GM15510 (cell line): ENCODE results near the gene PFN3.

Experiments
- POLR2A ChIP-seq: IDR thresholded peaks from 3 replicates; pipeline ENCODE4 v1.6.1; 2011; ENCODE audit warnings: borderline replicate concordance; ENCODE audit not compliant: insufficient read length; ENCODE audit errors: extremely low read depth

PFN3 gene

DNA sequence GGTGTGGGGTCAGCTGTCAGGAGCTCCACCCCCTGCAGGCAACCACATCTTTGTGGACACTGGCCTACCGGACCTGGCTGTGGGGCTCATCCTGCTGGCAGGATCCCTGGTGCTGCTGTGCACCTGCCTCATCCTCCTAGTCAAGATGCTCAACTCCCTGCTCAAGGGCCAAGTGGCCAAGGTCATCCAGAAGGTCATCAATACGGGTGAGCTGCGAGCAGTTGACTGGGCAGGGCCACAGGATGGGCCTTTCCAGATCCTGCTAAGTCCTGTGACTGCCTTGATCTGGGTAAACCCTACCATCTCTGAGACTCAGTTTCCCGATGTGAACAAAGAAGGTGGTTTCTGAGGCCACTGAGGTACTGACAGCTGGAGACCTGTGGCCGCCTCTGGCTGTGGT, 6.5 kb downstream of the PFN3 start:
- TF ChIP-seq POLR2A: no peak

DNA sequence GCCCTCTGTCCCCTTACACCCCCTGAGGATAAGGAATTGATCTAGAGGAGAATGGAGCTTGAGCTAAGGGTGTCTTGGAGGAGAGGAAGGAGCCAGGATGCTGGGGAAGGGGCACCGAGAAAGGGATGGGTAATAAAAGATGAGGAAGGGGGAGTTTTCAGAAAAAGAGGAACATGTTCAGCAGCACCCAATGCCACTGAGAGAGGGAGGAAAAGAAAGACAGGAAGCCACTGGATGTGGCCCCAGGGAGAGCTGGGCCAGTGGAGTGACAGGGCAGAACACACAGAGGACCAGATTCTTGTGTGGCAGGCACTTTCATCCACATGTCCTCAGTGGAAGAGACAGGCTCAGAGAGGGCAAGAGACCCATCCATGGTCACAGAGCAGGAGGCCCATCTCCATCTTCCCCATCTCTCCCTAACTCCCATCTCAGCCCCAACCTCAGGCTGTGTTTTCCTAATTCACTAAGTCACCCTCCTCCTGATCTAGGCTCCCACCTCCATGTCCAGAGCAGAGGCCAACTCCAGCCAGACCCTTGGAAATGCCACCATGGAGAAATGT, 7.2 kb downstream of the PFN3 start:
- TF ChIP-seq POLR2A: no peak

DNA sequence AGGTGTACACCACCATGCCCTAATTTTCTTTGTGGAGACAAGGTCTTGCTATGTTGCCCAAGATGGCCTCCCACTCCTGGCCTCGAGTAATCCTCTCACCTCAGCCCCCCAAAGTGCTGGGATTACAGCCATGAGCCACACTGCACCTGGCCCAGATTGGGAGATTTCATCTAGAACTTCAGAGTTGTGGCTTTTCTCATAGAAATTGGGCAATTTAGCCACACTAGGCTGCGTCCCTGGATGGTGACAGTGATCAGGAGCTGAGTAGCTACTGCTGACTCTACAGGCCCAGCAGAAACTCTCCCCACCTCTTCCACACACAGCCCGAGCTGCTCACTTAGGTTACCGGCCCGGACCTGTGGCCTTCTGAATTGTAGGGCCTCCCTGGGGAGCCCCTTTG, 7.7 kb downstream of the PFN3 start:
- no peak for TF ChIP-seq POLR2A

DNA sequence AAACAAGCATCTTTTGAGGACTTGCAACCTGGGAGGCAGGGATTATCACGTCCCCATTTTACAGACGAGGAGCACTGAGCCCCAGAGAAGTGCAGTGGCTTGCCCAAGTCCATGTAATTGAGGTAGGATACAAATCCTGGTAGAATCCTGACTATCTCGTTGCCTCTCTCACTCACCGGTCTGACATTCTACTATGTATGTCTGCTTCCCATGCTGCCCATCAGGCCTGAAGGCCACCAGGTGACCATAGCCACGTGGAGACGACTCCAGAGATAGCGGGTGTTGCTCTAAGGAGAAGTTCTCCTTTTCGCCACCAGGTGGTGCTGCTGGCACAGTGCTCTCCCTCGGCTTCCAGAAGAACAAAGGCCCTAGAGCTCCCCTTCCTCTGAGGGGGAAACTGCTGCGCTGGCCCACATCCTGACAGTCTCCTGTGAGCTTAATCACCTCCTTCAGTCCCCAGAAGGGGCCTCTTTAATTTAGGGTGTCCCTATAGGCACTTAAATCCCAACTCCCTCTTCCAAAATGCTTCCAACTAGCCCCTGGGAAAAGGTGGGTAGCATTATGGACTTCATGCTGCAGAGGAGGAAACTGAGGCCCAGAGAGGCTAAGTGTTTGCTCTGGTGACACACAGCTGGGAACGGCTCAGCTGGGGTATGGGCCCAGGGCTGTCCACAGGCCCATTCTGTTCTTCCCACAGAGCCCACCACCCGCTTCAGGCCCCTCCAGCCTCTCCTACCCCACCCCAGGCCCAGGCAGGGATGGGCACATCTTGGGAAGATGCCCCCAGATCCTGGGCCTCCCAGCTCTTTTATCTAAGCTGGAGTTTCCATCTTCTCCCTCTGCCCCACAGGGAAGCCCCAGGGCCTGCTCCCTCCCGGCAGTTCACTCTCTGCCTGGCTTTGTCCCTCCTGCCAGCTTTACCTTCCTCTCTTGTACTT, 9.8 kb downstream of the PFN3 start:
- TF ChIP-seq POLR2A: no peak

- no peak for TF ChIP-seq POLR2A
Measured at GRCh38 chr5:177389241-177390169, 11.0 kb downstream of the PFN3 start.

DNA sequence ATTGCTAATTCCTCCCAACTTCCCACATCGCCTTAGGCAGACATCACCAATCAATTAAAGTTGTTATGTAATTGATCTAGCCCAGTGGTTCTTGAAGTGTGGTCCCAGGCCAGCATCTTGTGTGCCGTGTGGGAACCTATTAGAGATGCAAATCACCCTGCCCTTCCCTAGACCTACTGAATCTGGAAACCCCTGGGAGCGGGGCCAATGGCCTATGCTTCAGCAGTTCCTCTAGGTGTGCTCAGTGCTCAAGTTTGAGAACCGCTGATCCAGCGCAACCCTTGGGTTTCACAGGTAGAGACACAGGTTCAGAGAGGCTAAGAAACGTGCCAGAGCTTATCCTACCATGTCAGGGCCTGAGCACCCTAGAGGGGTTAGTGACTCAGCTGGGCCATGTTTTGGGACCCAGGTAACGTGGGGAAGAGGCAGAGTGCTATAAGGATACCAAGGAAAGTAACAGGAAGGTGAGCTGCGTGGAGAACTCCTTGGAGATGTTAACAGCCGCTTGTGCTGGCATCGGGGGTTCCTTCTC, 11.9 kb downstream of the PFN3 start:
- TF ChIP-seq POLR2A: no peak

- no peak for TF ChIP-seq POLR2A
Measured at GRCh38 chr5:177387405-177387804, 13.1 kb downstream of the PFN3 start.

DNA sequence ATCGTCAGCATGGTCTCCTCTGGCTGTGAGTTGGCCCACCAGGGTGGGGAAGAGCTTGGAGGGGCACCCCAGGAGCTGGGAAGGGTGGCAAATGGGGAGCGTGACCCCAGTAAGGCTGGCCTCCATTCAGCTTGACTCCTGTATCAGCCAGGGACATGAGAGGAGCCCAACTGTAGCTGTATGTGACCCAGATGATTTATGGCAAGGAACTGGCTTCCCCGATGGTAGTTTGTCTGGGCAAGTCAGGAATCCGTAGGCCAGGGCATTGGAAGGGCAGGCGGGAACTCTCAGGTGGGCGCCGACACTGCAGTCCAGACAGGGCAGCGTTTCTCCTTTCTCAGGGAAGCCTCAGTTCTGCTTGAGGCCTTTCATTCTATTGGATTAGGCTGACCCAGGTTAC, 13.9 kb downstream of the PFN3 start:
- no peak for TF ChIP-seq POLR2A

DNA sequence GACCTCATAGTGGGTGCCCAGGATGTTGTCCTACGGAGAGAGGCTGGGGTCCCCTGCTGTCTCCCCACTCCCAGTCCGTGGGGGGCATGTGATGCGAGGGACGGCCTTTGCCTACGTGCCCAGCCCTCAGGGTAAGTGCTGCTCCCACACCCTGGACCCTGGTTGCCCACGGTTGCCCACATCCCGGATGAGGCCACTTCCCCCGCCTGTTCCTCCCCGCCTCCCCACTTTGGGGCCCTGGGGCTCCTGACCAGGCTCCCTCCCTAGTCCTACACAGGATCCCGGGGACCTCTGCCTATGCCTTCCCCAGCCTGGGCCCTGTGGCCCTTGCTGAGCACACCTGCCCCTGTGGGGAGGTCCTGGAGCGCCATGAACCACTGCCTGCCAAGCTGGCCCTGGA, 14.7 kb downstream of the PFN3 start:
- TF ChIP-seq POLR2A: no peak

GRCh38 chr5:177384134-177384533, 16.3 kb downstream of the PFN3 start, which contains the start of gene SLC34A1:
TSS of gene SLC34A1 (plus strand) at chr5:177384434. CDS start at chr5:177385742, 1,308 bp downstream.
- no peak for TF ChIP-seq POLR2A

GRCh38 chr5:177383181-177383580, 17.3 kb downstream of the PFN3 start:
- TF ChIP-seq POLR2A: no peak

GRCh38 chr5:177382423-177383029, 17.9 kb downstream of the PFN3 start:
- TF ChIP-seq POLR2A: no peak

DNA sequence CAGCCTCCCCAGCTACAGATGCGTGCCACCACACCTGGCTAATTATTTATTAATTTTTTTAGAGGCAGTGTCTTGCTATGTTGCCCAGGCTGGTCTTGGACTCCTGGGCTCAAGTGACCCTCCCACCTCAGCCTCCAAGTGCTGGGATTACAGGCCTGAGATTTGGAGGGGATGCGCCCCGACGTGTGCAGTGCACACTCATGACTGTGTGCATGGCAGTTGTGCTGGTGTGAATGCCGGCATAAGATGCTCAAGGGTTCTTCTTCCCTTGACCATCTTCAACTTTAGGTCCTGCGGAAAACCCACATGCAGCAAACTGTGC, 19.7 kb downstream of the PFN3 start:
- TF ChIP-seq POLR2A: no peak
